K562 treated with DMSO at 1 percent for 24 hours (cell line): ENCODE results near the gene TMPRSS2. TPM values are rescaled to one million over a fixed set of nuclear protein-coding genes. Genes with fewer than 3 reads are reported as not detected.

Experiments used
- total RNA-seq: library from RNA; unstranded; fragments of 300-600 nt; gene quantifications from 2 replicates; pipeline ENCODE4 v1.2.3, GENCODE V29; 2022; ENCODE audit warnings: low read depth; ENCODE audit not compliant: insufficient read depth

Gene TMPRSS2
- not detected in 2 replicates for total RNA-seq

GRCh38 chr21:41507521-41508414 is at the start of gene TMPRSS2:
TSS of gene TMPRSS2 (minus strand) at chr21:41508158. CDS start at chr21:41498133, 10,025 bp downstream.

GRCh38 chr21:41425954-41426675 is 81.8 kb downstream of the TMPRSS2 start, which contains the start of gene MX1:
TSS of gene MX1 (plus strand) at chr21:41426239. CDS start at chr21:41432071, 5,832 bp downstream.

Other genes starting within 250 kb of the TMPRSS2 start
- gene FAM3B, start 191.4 kb downstream of the TMPRSS2 start, total RNA-seq = 0.57 TPM in 1 of 2 replicates, not detected in the other
- 3.8 and 4.0 TPM in 2 replicates for gene MX2, start 146.1 kb downstream of the TMPRSS2 start, total RNA-seq
- gene MX1, start 81.9 kb downstream of the TMPRSS2 start, total RNA-seq = 0.51 and 1.2 TPM in 2 replicates